ENCODE results near the gene CDHR2. TPM values are rescaled to one million over a fixed set of nuclear protein-coding genes. Genes with fewer than 3 reads are reported as not detected.

The CDHR2 gene
- polyA plus RNA-seq, 1 experiment, result not detected

- POLR2A ChIA-PET, result interaction anchor here (0.6 kb wide), 2 partner anchors 22 to 100 kb away, joined by 3 to 5 read pairs; no protein-coding TSS in a partner anchor
- Histone ChIP-seq H3K27ac (ENCODE audit: low read depth, low read length) (no peak overlapping the region), H3K27me3 (ENCODE audit: control insufficient read depth, insufficient read depth, low read length) (peaks cover 13% of the 10 kb centered on the region), H3K4me3 (ENCODE audit: low read depth, low read length) (no peak overlapping the region), H3K9me3 (ENCODE audit: control insufficient read depth, insufficient read depth, low read length) (no peaks in the 10 kb centered on the region; the same call in 1 of the 2 replicates)
- no peak for TF ChIP-seq CTCF (IDR thresholded peaks at IDR 0.05; ENCODE audit: low read depth, low read length)
- CTCF ChIA-PET, result interaction anchor here (0.7 to 2.1 kb wide), 3 partner anchors 17 to 70 kb away, joined by 4 to 6 read pairs (median 5); no protein-coding TSS in a partner anchor
- DNase-seq (ENCODE audit: low read depth, low spot score), result no peak
Observed at GRCh38 chr5:176643491-176644219, 94.5 kb downstream of the CDHR2 start.

GRCh38 chr5:176644294-176644693 is 95.2 kb downstream of the CDHR2 start:
- H3K4me3 ChIP-seq (ENCODE audit: low read depth, low read length), result no peak overlapping the region
- POLR2A ChIA-PET, result interaction anchor here (0.6 kb wide), 2 partner anchors 22 to 100 kb away, joined by 3 to 5 read pairs; no protein-coding TSS in a partner anchor
- CTCF ChIA-PET, result interaction anchor here (0.7 to 2.1 kb wide), 3 partner anchors 17 to 71 kb away, joined by 4 to 6 read pairs (median 5); no protein-coding TSS in a partner anchor

GRCh38 chr5:176644878-176645670 is 95.9 kb downstream of the CDHR2 start:
- DNase-seq (ENCODE audit: low read depth, low spot score), result no peak
- CTCF ChIA-PET, result interaction anchor here (1.5 to 2.1 kb wide), 2 partner anchors 16 to 23 kb away, joined by 5 to 6 read pairs; no protein-coding TSS in a partner anchor
- POLR2A ChIA-PET, result no interaction called here
- TF ChIP-seq CTCF (IDR thresholded peaks at IDR 0.05; ENCODE audit: low read depth, low read length), result no peak
- Histone ChIP-seq H3K27ac (ENCODE audit: low read depth, low read length) (no peak overlapping the region), H3K27me3 (ENCODE audit: control insufficient read depth, insufficient read depth, low read length) (peaks cover 4% of the 10 kb centered on the region), H3K9me3 (ENCODE audit: control insufficient read depth, insufficient read depth, low read length) (no peaks in the 10 kb centered on the region; the same call in 1 of the 2 replicates), H3K4me3 (ENCODE audit: low read depth, low read length) (no peak overlapping the region)

More at GRCh38 chr5:176644294-176644693, 95.2 kb downstream of the CDHR2 start:
- no peaks in the 10 kb centered on the region; the same call in 1 of the 2 replicates for H3K9me3 ChIP-seq (ENCODE audit: control insufficient read depth, insufficient read depth, low read length)
- TF ChIP-seq CTCF (IDR thresholded peaks at IDR 0.05; ENCODE audit: low read depth, low read length), result no peak
- no peak overlapping the region for H3K27ac ChIP-seq (ENCODE audit: low read depth, low read length)
- H3K27me3 ChIP-seq (ENCODE audit: control insufficient read depth, insufficient read depth, low read length), result peaks cover 10% of the 10 kb centered on the region
- DNase-seq (ENCODE audit: low read depth, low spot score), result no peak

Small RNA genes lying within 50 kb of the gene (small RNA-seq; reads per million reads assigned to genes)
- gene MIR4281 (ENCODE audit: insufficient read length, low read depth) (not detected), gene RF00019 (ENCODE audit: insufficient read length, low read depth) (not detected), gene RN7SL684P (ENCODE audit: insufficient read length, low read depth) (not detected)

Other genes starting within 250 kb of the CDHR2 start
- 98.3 and 113 TPM in 2 replicates for gene KIAA1191, start 187.6 kb upstream of the CDHR2 start, polyA plus RNA-seq (2011; rRNA removed)
- gene ARL10, start 183.9 kb upstream of the CDHR2 start, polyA plus RNA-seq (2011; rRNA removed), result 5.4 and 6.6 TPM in 2 replicates
- gene NOP16, start 160.7 kb upstream of the CDHR2 start, polyA plus RNA-seq (2011; rRNA removed), result 29.3 and 29.4 TPM in 2 replicates
- gene HIGD2A, start 160.6 kb upstream of the CDHR2 start, polyA plus RNA-seq (2011; rRNA removed), result 71.4 and 89.8 TPM in 2 replicates
- 66.2 and 67.3 TPM in 2 replicates for gene CLTB, start 132.8 kb upstream of the CDHR2 start, polyA plus RNA-seq (2011; rRNA removed)
- 57.1 and 68.7 TPM in 2 replicates for gene FAF2, start 101.0 kb upstream of the CDHR2 start, polyA plus RNA-seq (2011; rRNA removed)
- gene RNF44, start 11.9 kb upstream of the CDHR2 start, polyA plus RNA-seq (2011; rRNA removed), result 4.0 and 4.5 TPM in 2 replicates
- 4.0 and 5.1 TPM in 2 replicates for gene GPRIN1, start 60.8 kb downstream of the CDHR2 start, polyA plus RNA-seq (2011; rRNA removed)
- 0.17 and 0.20 TPM in 2 replicates for gene SNCB, start 81.2 kb downstream of the CDHR2 start, polyA plus RNA-seq (2011; rRNA removed)
- not detected in 2 replicates for gene EIF4E1B, start 81.3 kb downstream of the CDHR2 start, polyA plus RNA-seq (2011; rRNA removed)
- 40.9 and 44.3 TPM in 2 replicates for gene TSPAN17, start 98.1 kb downstream of the CDHR2 start, polyA plus RNA-seq (2011; rRNA removed)